Measurements from ENCODE around the gene MFSD12.
A peak's percentile ranks its signal among the peaks of the same experiment; 100 is the strongest.

Gene MFSD12

GRCh38 chr19:3557461-3558248, at the start of gene MFSD12:
Gene MFSD12, minus strand, starts transcription at chr19:3557586. Its CDS starts 183 bp downstream, at chr19:3557403.
- DNase-seq = peak in 1 of 2 experiments; percentile 54

DNA sequence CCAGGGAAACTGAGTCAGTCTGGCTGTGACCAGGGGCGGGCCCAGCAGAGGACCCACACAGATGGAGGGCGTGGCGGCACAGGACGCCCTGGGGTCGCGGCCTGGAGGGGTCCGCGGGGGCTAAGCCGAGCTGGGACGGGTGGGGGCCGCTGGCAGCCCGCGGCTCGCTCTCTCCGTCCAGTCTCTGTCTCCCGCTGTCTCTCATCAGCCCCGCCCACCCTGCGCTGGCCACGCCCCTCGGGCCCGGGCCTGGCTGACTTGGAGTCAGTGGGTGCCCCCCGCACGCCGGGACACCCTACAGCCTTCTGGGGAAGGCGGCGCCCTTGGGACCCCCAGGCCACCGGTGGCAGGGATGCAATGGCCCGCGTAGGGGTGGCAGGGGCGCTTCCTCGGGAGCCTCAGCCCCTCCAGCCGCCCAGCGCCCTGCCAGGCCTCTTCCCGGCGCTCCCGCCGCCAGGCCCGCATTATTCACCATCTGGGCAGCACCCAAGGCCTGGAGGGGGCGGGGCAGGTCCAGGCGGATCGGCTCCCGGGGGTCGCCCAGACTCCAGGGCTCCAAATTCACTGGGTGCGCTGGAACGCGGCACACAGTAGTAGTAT, 49.4 kb upstream of the MFSD12 start, which contains the start of gene TBXA2R:
Gene TBXA2R, minus strand, starts transcription at position 186 of the 600 bp plus-strand sequence. CDS start 6,241 bp downstream, outside the sequence.
- no peak for DNase-seq

- DNase-seq = no peak
Observed at GRCh38 chr19:3606174-3606689, 48.8 kb upstream of the MFSD12 start.

DNA sequence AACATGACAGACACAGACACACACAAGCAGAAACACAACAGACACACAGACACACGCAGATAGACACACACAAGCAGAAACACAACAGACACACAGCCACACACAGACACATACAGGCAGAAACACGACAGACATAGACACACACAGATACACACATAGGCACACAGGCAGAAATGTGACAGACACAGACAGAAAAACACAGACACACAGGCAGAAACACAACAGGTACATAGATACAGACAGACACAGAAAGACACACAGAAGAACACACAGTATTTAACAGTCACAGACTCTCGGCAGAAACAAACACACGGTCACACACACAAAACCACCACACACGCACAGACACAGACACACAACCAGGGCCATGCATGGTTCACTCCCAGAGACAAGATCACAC, 48.4 kb upstream of the MFSD12 start:
- DNase-seq = no peak

GRCh38 chr19:3605361-3605760, 48.0 kb upstream of the MFSD12 start:
- no peak for DNase-seq

DNA sequence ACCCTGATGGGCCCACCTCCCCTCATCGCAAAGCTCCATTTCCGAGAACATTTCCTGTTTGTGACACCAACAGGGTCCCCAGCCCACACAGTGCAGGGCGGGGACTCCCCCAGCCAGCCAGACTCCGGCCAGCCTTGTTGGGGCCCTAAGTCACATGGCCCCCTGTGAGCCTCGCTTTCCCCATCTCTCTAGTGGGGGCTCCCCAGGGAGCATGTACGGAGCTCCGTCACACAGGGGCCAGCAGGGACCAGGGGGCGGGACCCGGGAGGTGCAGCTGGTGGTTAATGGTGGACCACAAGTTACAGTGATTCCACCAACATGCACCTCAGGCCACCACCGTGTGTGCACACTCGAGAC, 47.6 kb upstream of the MFSD12 start:
- DNase-seq = no peak

DNA sequence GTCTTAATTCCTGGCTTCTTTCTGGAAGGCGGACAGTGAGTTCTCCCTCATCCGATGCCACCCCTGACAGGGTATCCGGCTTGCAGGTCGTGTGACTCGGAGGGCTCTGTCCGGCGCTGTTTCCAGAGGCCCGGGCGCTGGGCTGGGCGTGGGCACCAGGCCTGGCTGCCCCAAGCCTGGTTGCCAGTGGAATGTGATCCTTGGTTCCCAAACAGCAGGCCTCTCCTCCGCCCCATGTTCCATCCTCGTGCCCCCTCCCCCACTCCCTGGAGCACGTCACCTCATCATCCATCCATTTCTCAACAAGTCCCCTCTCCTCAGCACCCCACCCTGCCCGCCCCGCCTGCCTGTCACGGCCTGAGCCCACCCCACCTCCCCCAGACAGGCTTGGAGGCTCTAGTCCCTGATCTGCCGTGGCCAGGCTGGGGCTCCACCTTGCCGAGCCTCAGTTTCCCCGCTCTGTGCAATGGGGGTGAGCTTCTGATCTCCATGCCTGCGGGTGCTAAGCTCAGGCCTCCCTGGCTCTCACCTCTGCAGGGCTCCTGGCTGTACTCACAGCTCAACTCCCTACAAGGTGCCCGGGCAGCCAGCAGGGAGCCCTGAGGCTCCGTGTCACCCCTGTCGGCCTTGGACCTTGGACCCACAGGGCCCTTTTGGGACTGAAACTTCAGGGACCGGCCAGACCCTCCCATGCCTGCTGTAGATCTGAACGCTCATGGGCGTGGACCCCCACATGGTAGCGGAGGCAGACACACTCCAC, 47.0 kb upstream of the MFSD12 start:
- no peak for DNase-seq

GRCh38 chr19:3603121-3603811, 45.9 kb upstream of the MFSD12 start:
- DNase-seq = no peak

- DNase-seq = no peak
Observed at GRCh38 chr19:3601021-3601420, 43.6 kb upstream of the MFSD12 start.

GRCh38 chr19:3599776-3600187, 42.4 kb upstream of the MFSD12 start:
- DNase-seq = no peak

- no peak for DNase-seq
Observed at GRCh38 chr19:3595521-3596061, 38.2 kb upstream of the MFSD12 start.

- no peak for DNase-seq
Observed at GRCh38 chr19:3593156-3593555, 35.8 kb upstream of the MFSD12 start.

- no peak for DNase-seq
Observed at GRCh38 chr19:3591876-3592613, 34.7 kb upstream of the MFSD12 start.

- no peak for DNase-seq
Observed at GRCh38 chr19:3590991-3591659, 33.7 kb upstream of the MFSD12 start.

GRCh38 chr19:3589949-3590348, 32.6 kb upstream of the MFSD12 start:
- no peak for DNase-seq

- no peak for DNase-seq
Observed at GRCh38 chr19:3589439-3589838, 32.1 kb upstream of the MFSD12 start.

DNA sequence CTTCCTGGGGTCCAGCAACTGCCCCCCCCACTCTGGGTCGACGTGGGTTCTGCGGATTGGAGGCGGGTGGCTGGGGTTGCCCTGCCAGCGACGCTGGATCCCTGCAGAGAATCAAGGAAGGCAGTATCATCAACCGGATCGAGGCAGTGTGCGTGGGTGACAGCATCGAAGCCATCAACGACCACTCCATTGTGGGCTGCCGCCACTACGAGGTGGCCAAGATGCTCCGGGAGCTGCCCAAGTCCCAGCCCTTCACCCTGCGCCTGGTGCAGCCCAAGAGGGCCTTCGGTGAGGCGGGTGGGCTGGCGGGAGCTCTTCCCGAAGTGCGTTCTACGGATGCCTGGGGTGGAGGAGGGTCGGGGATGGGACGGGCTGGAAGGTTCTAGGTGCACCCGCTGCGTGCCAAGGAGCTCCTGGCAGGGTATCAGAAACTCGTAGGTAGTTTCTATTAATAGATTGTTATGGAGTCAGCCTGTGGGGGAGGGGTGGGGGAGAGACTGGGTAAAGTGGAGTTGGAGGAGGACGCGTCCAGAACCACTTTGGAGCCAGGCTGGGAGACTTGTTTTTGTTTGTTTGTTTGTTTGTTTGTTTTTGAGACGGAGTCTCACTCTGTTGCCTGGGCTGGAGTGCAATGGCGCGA, 29.4 kb upstream of the MFSD12 start:
- no peak for DNase-seq

- DNase-seq = no peak
Observed at GRCh38 chr19:3586127-3586626, 28.8 kb upstream of the MFSD12 start.

DNA sequence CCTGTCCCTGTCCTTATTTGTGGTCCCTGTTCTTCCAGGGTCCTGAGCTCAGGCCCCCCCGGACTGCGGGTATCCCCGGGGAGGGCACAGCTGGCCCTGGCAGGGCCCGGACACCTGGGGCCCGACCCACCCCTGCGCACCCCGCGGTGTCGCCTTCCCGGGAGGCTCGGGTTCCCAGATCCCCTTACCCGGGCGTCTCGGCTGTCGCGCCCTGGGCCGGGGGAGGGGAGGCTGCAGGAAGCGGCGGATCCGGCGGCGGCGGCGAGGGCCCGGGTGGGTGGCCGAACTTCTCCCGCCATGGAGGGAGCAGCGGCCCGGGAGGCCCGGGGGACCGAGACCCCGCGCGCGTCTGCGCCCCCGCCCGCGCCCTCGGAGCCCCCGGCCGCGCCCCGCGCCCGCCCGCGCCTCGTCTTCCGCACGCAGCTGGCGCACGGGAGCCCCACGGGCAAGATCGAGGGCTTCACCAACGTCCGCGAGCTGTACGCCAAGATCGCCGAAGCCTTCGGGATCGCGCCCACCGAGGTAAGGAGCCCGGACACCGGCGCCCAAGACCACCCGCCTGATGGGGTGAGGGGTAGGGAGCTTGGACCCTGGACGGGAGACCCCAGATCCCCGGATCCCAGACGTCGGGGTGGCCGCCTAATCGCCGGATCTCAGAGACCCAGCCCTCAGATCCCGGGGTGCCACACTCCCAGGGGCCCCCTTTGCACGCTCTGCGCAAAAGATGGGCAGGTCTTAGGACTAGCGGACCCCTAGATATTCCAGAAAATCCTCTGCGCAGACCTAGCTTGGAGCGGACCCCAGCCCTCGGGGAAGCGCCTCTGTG, 28.1 kb upstream of the MFSD12 start, which contains the start of gene GIPC3:
Gene GIPC3, plus strand, starts transcription at position 178 of the 826 bp plus-strand sequence. Its CDS starts 120 bp downstream, at position 298.
- no peak for DNase-seq
